GM18505 (cell line): ENCODE data around the gene PLG.
"Not testable (repeated sequence)": the region's sequence is repeated elsewhere in the genome, so short reads cannot be mapped to it uniquely, and the experiment has no call there.

Experiments used
- ATAC-seq: cut with Tn5 transposase; IDR thresholded peaks from one replicate; pipeline ENCODE4 v1.9.1; 2021; ENCODE audit not compliant: unreplicated experiment
- POLR2A ChIP-seq: IDR thresholded peaks from 4 replicates; pipeline ENCODE4 v1.6.1; 2011; ENCODE audit warnings: borderline replicate concordance; ENCODE audit not compliant: insufficient read depth, insufficient read length; ENCODE audit errors: extremely low read depth

PLG gene

DNA sequence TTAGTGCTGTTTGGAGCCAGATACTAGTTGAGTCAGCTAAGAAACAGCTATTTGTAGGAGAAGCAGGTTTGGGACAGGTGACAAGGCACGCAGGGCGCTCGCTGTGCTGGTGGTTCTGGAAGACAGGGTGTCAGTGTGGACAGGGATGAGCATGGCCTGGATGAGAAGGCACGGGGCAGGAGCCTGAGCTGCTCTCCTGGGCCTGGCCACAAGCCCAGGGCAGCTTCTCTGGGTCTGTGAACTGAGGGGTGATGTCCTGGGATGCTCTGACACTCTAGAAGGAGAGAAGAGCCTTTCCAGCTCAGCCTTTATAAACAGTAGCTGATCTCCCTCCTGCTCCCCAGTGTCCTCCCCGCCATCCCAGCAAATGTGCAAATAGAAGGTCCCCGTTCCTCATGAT lies 37.9 kb downstream of the PLG start:
- no peak for TF ChIP-seq POLR2A
- no peak for ATAC-seq

DNA sequence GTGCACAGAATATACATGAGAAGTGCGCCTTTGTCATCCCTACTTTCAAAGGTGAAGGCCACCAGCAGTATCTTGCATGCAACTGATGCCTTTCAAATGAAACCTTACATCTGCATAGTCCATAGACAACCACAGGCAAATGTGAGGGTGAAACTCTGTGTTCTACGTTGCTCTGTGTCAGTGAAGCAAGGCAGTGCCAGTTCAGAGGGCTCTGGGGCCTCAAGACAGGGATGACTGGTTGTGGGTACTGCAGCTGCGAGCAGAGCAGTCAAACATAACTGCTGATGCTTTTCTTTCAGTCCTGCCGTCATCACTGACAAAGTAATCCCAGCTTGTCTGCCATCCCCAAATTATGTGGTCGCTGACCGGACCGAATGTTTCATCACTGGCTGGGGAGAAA lies 39.0 kb downstream of the PLG start:
- peak; percentile 98 for ATAC-seq

- ATAC-seq, result peak; percentile 55
- TF ChIP-seq POLR2A, result no peak
Observed at GRCh38 chr6:160742090-160742489, 40.0 kb downstream of the PLG start.

DNA sequence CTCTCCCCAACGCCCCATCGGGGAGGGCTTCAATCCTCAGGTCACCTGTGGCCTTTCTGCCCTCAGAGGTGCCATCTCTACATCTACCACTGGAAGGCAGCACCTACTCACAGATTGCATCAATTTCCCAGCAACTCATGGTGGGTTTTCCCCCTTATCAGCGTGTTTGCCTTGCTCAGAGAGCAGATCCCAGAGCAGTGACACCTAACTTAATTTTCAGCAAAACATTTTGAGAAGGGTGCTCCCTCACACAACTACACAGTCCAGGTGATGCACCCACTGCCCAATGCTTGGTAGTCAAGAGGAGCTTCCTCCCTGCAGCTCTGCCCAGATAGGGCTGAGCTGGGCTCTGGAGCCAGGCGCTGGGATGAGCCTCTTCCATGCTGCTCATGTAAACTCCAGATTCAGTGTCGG lies 48.2 kb downstream of the PLG start:
- no peak for TF ChIP-seq POLR2A
- ATAC-seq, result peak; percentile 87

- ATAC-seq, result not testable (repeated sequence)
Observed at GRCh38 chr6:160753211-160753610, 51.2 kb downstream of the PLG start.

DNA sequence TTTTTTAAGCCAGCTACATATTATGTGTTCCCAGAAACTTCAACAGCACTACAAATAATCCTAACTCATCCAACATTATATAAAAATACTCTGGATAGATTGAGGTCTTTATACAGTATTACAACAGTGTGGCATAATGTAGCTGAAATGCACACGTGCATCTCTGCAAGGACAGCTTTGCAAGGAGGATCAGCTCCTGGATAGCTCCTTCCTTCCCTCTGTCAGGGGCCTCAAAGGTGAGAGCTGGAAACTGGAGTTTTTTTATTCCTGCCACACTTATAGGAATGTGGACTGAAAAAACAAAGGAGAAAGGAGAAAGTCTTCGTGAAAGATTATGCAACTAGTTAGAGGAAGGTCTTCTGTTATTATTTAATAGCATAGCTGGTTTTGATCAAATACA lies 53.1 kb downstream of the PLG start:
- no peak for ATAC-seq
- TF ChIP-seq POLR2A, result no peak

GRCh38 chr6:160756021-160756420 lies 54.0 kb downstream of the PLG start:
- no peak for ATAC-seq
- TF ChIP-seq POLR2A, result no peak

- no peak for ATAC-seq
- no peak for TF ChIP-seq POLR2A
Observed at GRCh38 chr6:160756871-160757270, 54.8 kb downstream of the PLG start.

DNA sequence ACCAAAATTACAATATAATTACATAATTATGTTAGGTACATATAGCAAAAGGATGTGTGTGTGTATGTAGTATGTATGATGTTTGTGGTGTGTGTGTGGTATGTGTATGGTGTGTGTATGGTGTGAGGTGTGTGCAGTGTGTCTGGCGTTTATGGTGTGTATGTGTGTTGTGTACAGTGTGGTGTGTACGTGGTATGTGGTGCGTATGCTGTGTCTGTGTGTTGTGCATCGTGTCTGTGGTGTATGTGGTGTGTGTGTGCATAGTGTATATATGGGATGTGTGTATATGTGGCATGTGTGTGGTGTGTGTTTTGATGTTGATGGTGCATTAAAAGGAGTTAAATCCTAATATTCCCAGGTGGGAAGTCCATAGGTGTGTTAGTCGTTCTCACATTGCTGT lies 62.8 kb downstream of the PLG start:
- no peak for ATAC-seq
- TF ChIP-seq POLR2A, result no peak

GRCh38 chr6:160765412-160765811 lies 63.4 kb downstream of the PLG start:
- no peak for ATAC-seq
- no peak for TF ChIP-seq POLR2A

DNA sequence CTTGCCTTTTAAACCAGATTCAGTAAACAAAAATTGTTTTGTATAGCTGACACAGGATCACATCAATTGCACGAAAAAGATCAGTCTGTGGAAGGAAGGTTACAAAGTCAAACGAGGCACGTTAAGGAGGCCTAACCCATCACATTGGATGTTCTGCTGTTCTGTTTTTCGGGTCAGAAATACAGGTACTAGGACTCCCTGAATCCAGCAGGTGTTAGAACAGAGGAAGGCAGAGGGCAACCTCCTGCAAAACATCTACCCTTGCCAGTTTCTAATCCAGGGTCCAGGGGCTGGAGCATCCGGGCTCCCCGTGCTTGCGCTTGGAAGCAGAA lies 64.6 kb downstream of the PLG start:
- peak; percentile 1 for ATAC-seq

GRCh38 chr6:160766989-160767646 lies 65.1 kb downstream of the PLG start:
- ATAC-seq, result peak; percentile 94
- TF ChIP-seq POLR2A, result no peak

More for the DNA sequence above, 64.6 kb downstream of the PLG start:
- no peak for TF ChIP-seq POLR2A

DNA sequence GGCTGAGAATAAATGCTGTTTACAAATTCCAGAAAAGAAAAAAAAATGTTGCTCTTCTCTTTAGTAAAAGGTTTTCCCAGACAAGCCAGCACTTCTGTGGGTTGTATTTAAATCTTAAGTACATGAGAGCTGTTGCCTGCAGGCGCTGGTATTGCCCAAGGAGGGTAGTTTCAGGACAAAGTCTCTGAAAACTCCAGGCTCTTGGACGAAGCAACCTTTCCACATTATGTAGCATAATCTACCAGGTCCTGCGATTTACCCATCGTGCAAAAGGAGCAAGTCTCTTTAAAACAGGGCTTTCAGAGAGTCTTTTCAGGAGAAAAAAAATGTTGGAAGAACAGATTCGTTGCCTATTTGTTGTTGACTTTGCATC lies 65.6 kb downstream of the PLG start:
- TF ChIP-seq POLR2A, result no peak
- peak; percentile 14 for ATAC-seq

- TF ChIP-seq POLR2A, result no peak
- ATAC-seq, result no peak
Observed at GRCh38 chr6:160768101-160768500, 66.1 kb downstream of the PLG start.

DNA sequence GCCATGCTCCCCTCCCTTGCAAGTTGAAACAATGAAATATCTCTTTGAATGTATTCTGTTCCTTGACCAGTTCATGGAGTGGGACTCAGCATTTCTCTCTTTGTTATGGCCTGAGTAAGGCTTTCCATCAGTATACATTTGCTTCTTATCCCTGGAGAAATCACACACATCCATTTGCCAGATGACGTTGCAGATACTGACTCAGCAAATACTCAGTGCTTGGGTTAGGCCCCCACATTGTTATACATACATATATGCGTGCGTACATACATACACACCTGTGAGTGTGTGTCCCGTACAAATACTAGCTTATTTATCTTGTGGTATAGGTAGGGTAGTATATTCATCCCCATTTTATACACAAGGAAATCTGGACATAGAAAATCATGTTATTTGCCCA lies 72.4 kb downstream of the PLG start:
- ATAC-seq, result no peak
- no peak for TF ChIP-seq POLR2A
